A549 (cell line): ENCODE results near the gene SCN9A.

Source experiments
- MAZ ChIP-seq: fragments of 150-350 bp; IDR thresholded peaks from 2 replicates; pipeline ENCODE4 v1.6.1; 2014; ENCODE audit warnings: antibody characterized with exemption, low read depth, low read length, borderline replicate concordance
- POLR2AphosphoS2 ChIP-seq: conservative IDR thresholded peaks from 2 replicates; pipeline ENCODE4 v1.6.1; 2012; ENCODE audit warnings: low read length, improper control_type of control experiment, inconsistent platforms
- TF ChIP-seq, protein P1 (sequence below): fragments of >200 bp; sonication (Bioruptor Twin); formaldehyde crosslinking; IDR thresholded peaks from 3 replicates; pipeline ENCODE4 v1.5.1; 2016

- TF ChIP-seq MAZ (no peak), POLR2AphosphoS2 (no peak)
- TF ChIP-seq, protein P1, sequence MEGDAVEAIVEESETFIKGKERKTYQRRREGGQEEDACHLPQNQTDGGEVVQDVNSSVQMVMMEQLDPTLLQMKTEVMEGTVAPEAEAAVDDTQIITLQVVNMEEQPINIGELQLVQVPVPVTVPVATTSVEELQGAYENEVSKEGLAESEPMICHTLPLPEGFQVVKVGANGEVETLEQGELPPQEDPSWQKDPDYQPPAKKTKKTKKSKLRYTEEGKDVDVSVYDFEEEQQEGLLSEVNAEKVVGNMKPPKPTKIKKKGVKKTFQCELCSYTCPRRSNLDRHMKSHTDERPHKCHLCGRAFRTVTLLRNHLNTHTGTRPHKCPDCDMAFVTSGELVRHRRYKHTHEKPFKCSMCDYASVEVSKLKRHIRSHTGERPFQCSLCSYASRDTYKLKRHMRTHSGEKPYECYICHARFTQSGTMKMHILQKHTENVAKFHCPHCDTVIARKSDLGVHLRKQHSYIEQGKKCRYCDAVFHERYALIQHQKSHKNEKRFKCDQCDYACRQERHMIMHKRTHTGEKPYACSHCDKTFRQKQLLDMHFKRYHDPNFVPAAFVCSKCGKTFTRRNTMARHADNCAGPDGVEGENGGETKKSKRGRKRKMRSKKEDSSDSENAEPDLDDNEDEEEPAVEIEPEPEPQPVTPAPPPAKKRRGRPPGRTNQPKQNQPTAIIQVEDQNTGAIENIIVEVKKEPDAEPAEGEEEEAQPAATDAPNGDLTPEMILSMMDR = no peak
These were observed 24.4 kb downstream of the SCN9A start for GRCh38 chr2:166351319-166351718.
